HG03103 (cell line): ENCODE measurements around the gene PDK4.

Experiments
- ATAC-seq: cut with Tn5 transposase; IDR thresholded peaks from one replicate; pipeline ENCODE4 v1.9.1; 2021; ENCODE audit warnings: low read depth; ENCODE audit not compliant: unreplicated experiment

Gene PDK4

GRCh38 chr7:95596198-95597063 is at the start of gene PDK4:
Gene PDK4, minus strand, starts transcription at chr7:95596516. Its CDS starts 223 bp downstream, at chr7:95596293.
- ATAC-seq, result no peak

GRCh38 chr7:95642173-95642572 is 45.9 kb upstream of the PDK4 start:
- no peak for ATAC-seq

GRCh38 chr7:95636140-95636940 is 40.0 kb upstream of the PDK4 start:
- ATAC-seq, result no peak

- ATAC-seq, result no peak
Observed at GRCh38 chr7:95632609-95633008, 36.3 kb upstream of the PDK4 start.

- no peak for ATAC-seq
Observed at GRCh38 chr7:95631527-95631926, 35.2 kb upstream of the PDK4 start.

- no peak for ATAC-seq
Observed at GRCh38 chr7:95630702-95631458, 34.6 kb upstream of the PDK4 start.

- ATAC-seq, result no peak
Observed at GRCh38 chr7:95628831-95629439, 32.6 kb upstream of the PDK4 start.

- ATAC-seq, result no peak
Observed at GRCh38 chr7:95623788-95624187, 27.5 kb upstream of the PDK4 start.

GRCh38 chr7:95622859-95623258 is 26.5 kb upstream of the PDK4 start:
- no peak for ATAC-seq

- ATAC-seq, result no peak
Observed at GRCh38 chr7:95622001-95622549, 25.8 kb upstream of the PDK4 start.

GRCh38 chr7:95621404-95621803 is 25.1 kb upstream of the PDK4 start:
- no peak for ATAC-seq

GRCh38 chr7:95620631-95621030 is 24.3 kb upstream of the PDK4 start:
- ATAC-seq, result no peak

- ATAC-seq, result no peak
Observed at GRCh38 chr7:95619921-95620320, 23.6 kb upstream of the PDK4 start.

GRCh38 chr7:95619517-95619916 is 23.2 kb upstream of the PDK4 start:
- ATAC-seq, result no peak

GRCh38 chr7:95614442-95614940 is 18.2 kb upstream of the PDK4 start:
- no peak for ATAC-seq

- ATAC-seq, result no peak
Observed at GRCh38 chr7:95611224-95611623, 14.9 kb upstream of the PDK4 start.

- no peak for ATAC-seq
Observed at GRCh38 chr7:95609277-95609971, 13.1 kb upstream of the PDK4 start.

GRCh38 chr7:95608359-95609173 is 12.2 kb upstream of the PDK4 start:
- ATAC-seq, result peak; percentile 95

- no peak for ATAC-seq
Observed at GRCh38 chr7:95607561-95607960, 11.2 kb upstream of the PDK4 start.
